PC-3 (cell line): ENCODE measurements around the gene CEPT1. TPM values are rescaled to one million over a fixed set of nuclear protein-coding genes. Genes with fewer than 3 reads are reported as not detected.

Experiments used
- ATAC-seq: fragments of 200-7000 bp; cut with Tn5 transposase; 2 replicates; pipeline ENCODE4 v1.9.1; 2020; ENCODE audit warnings: mild to moderate bottlenecking, moderate library complexity
- BruUV-seq: library from RNA; stranded (reverse); fragments of 400-500 nt; replicated peaks from 2 replicates; lab custom pipeline; 2021; lab: Mats Ljungman, UMichigan
- CTCF ChIA-PET: fragments of 300-600 bp; sonication (Branson Sonifier 250); formaldehyde crosslinking; loops from one replicate; lab custom pipeline; 2022; ENCODE audit warnings: antibody characterized with exemption; lab: Charles Lee
- POLR2A ChIA-PET: fragments of 300-600 bp; sonication (Branson Sonifier 250); formaldehyde crosslinking; loops from one replicate; lab custom pipeline; 2022; ENCODE audit warnings: antibody characterized with exemption; ENCODE audit not compliant: unreplicated experiment; lab: Charles Lee
- DNase-seq: peaks from one replicate; pipeline ENCODE4 v3.0.0-alpha.2; 2015
- H2AFZ ChIP-seq: fragments of 300-600 bp; sonication (generic); 2 replicates; pipeline ENCODE4 v1.6.0; 2016; ENCODE audit warnings: antibody characterized with exemption, low read length
- H3F3A ChIP-seq: fragments of 300-600 bp; sonication (generic); one replicate; pipeline ENCODE4 v1.6.0; 2017; ENCODE audit warnings: antibody characterized with exemption, low read length, control low read depth, mild to moderate bottlenecking; ENCODE audit not compliant: unreplicated experiment
- H3K27ac ChIP-seq: fragments of 300-600 bp; sonication (generic); 2 replicates; pipeline ENCODE4 v1.5.1; 2016; ENCODE audit warnings: mild to moderate bottlenecking, low read length
- H3K27me3 ChIP-seq: fragments of 300-600 bp; sonication (generic); 2 replicates; pipeline ENCODE4 v1.6.1; 2016; ENCODE audit warnings: low read length, mixed read lengths
- H3K36me3 ChIP-seq: fragments of 300-600 bp; sonication (generic); 2 replicates; pipeline ENCODE4 v1.6.1; 2016; ENCODE audit warnings: low read depth, mixed run types, low read length, mixed read lengths
- H3K4me1 ChIP-seq: fragments of 300-600 bp; sonication (generic); 2 replicates; pipeline ENCODE4 v1.5.1; 2016; ENCODE audit warnings: low read length; ENCODE audit not compliant: insufficient read depth
- H3K4me2 ChIP-seq: fragments of 300-600 bp; sonication (generic); 2 replicates; pipeline ENCODE4 v1.6.0; 2016; ENCODE audit warnings: low read length
- H3K4me3 ChIP-seq: fragments of 300-600 bp; sonication (generic); 2 replicates; pipeline ENCODE4 v1.5.1; 2016; ENCODE audit warnings: mild to moderate bottlenecking, low read length, mixed read lengths
- H3K79me2 ChIP-seq: fragments of 300-600 bp; sonication (generic); 2 replicates; pipeline ENCODE4 v1.6.1; 2017; ENCODE audit warnings: low read length, mixed read lengths
- H3K9ac ChIP-seq: fragments of 300-600 bp; sonication (generic); 2 replicates; pipeline ENCODE4 v1.6.0; 2016; ENCODE audit warnings: mild to moderate bottlenecking, low read length
- H3K9me2 ChIP-seq: fragments of 300-600 bp; sonication (generic); replicated peaks from 2 replicates; pipeline ENCODE4 v1.6.1; 2016; ENCODE audit warnings: mixed run types, low read length, mixed read lengths
- H3K9me3 ChIP-seq: fragments of 300-600 bp; sonication (generic); 2 replicates; pipeline ENCODE4 v1.6.1; 2016; ENCODE audit warnings: low read length, mixed read lengths
- H4K20me1 ChIP-seq: fragments of 300-600 bp; sonication (generic); 2 replicates; pipeline ENCODE4 v1.6.1; 2016; ENCODE audit warnings: low read length, mixed read lengths
- CTCF ChIP-seq: fragments of 300-600 bp; sonication (generic); conservative IDR thresholded peaks from 2 replicates; pipeline ENCODE4 v1.5.1; 2017; ENCODE audit warnings: antibody characterized with exemption, low read depth, mild to moderate bottlenecking, low read length
- EZH2 ChIP-seq: fragments of 300-600 bp; sonication (generic); IDR thresholded peaks from one replicate; pipeline ENCODE4 v1.6.1; 2017; ENCODE audit warnings: antibody characterized with exemption, mild to moderate bottlenecking, low read length; ENCODE audit not compliant: unreplicated experiment
- EZH2phosphoT487 ChIP-seq: fragments of 300-600 bp; sonication (generic); IDR thresholded peaks from 2 replicates; pipeline ENCODE4 v1.6.1; 2018; ENCODE audit warnings: mild to moderate bottlenecking, antibody characterized with exemption, low read length, borderline replicate concordance
- intact Hi-C: fragments of 100-400 bp; cut with micrococcal nuclease; formaldehyde crosslinking; loops from 2 replicates; pipeline ENCODE4 v1.9.0; 2023
- total RNA-seq: library from RNA; depleted of rRNA; stranded (reverse); fragments of >200 nt; gene quantifications from 2 replicates; pipeline ENCODE4 v1.2.3, GENCODE V29; 2014

Gene CEPT1
- total RNA-seq, 1 experiment from 2014 or later, result 20.6 TPM

- ChIA-PET CTCF (no interaction called here), POLR2A (no interaction called here)
- H3K27ac ChIP-seq, result no peak overlapping the region
- H4K20me1 ChIP-seq, result no peaks in the 10 kb centered on the region
- H3K4me2 ChIP-seq, result no peak overlapping the region
- DNase-seq (no peak), ATAC-seq (no peak)
- H3K9ac ChIP-seq, result no peak overlapping the region
- H3K9me2 ChIP-seq, result no peaks in the 10 kb centered on the region
- no peaks in the 10 kb centered on the region for H3K9me3 ChIP-seq
- no peak overlapping the region for H2AFZ ChIP-seq
- H3K4me3 ChIP-seq, result no peak overlapping the region
- H3K27me3 ChIP-seq, result no peaks in the 10 kb centered on the region
- no peak for TF ChIP-seq EZH2
- no peak for TF ChIP-seq CTCF
- no peak for TF ChIP-seq EZH2phosphoT487
- intact Hi-C loops, result loop anchor here (1.0 kb wide), 1 partner anchor 179 kb away; no protein-coding TSS in a partner anchor
- H3K4me1 ChIP-seq, result peaks cover 21% of the 10 kb centered on the region
- no peaks in the 10 kb centered on the region for H3K79me2 ChIP-seq
- no peaks in the 10 kb centered on the region for H3F3A ChIP-seq
- no TSS peak for BruUV-seq
- no peaks in the 10 kb centered on the region for H3K36me3 ChIP-seq
Measured at GRCh38 chr1:111221633-111222291, 81.7 kb downstream of the CEPT1 start.

- BruUV-seq, result no TSS peak
- Histone ChIP-seq H3K27ac (no peak overlapping the region), H3F3A (no peaks in the 10 kb centered on the region), H3K27me3 (no peaks in the 10 kb centered on the region), H3K9me2 (no peaks in the 10 kb centered on the region), H3K4me3 (no peak overlapping the region), H4K20me1 (no peaks in the 10 kb centered on the region), H3K4me2 (peak overlapping the region; percentile 35; the same call in 1 of the 2 replicates), H3K4me1 (peaks cover 25% of the 10 kb centered on the region), H3K36me3 (no peaks in the 10 kb centered on the region), H2AFZ (peak overlapping the region; percentile 21; the same call in 1 of the 2 replicates), H3K9ac (no peak overlapping the region), H3K79me2 (no peaks in the 10 kb centered on the region), H3K9me3 (no peaks in the 10 kb centered on the region)
- ATAC-seq (peak; percentile 96), DNase-seq (peak; percentile 90)
- ChIA-PET POLR2A (no interaction called here), CTCF (interaction anchor here (0.7 to 1.1 kb wide), 3 partner anchors 81 to 177 kb away, joined by 3 to 7 read pairs (median 4); no protein-coding TSS in a partner anchor)
- TF ChIP-seq EZH2, result no peak
- peak; percentile 95 for TF ChIP-seq CTCF
- intact Hi-C loops, result loop anchor here (1.0 kb wide), 2 partner anchors 112 to 178 kb away; no protein-coding TSS in a partner anchor
Measured at GRCh38 chr1:111222308-111223125, 82.5 kb downstream of the CEPT1 start.
